Colonic mucosa (tissue), 4 donors: ENCODE measurements around the gene ZNF536. TPM values are rescaled to one million over a fixed set of nuclear protein-coding genes. Genes with fewer than 3 reads are reported as not detected.

Experiments
- DNase-seq: peaks from one replicate; pipeline ENCODE4 v3.0.0-alpha.2; 2020
- H3K27ac ChIP-seq: fragments of 200-600 bp; one replicate; pipeline ENCODE4 v1.8.0; 2021
- H3K27me3 ChIP-seq: fragments of 200-600 bp; one replicate; pipeline ENCODE4 v1.8.0; 2021
- H3K36me3 ChIP-seq: fragments of 200-600 bp; one replicate; pipeline ENCODE4 v1.8.0; 2021
- H3K4me1 ChIP-seq: fragments of 200-600 bp; one replicate; pipeline ENCODE4 v1.8.0; 2021; ENCODE audit warnings: mild to moderate bottlenecking
- H3K4me3 ChIP-seq: fragments of 200-600 bp; one replicate; pipeline ENCODE4 v1.8.0; 2021
- H3K9ac ChIP-seq, 2 donors: one replicate each; pipeline ENCODE4 v1.7.0; 2013; ENCODE audit warnings: control low read depth in 2 of 2, low read depth in 2 of 2, low read length in 2 of 2
- H3K9me3 ChIP-seq: fragments of 200-600 bp; one replicate; pipeline ENCODE4 v1.8.0; 2021
- intact Hi-C: fragments of 100-400 bp; cut with DNase I; formaldehyde crosslinking; loops from one replicate; pipeline ENCODE4 v1.14.1; 2022
- total RNA-seq, 2 donors: library from RNA; stranded (reverse); fragmentation: NEBNext Ultra II Directional in 1 of 2; extraction: Animal tissue kit (Norgen Biotek cat#: 25700) in 1 of 2; gene quantifications; one replicate each; pipeline ENCODE4 v1.2.1, GENCODE V29; 2021
- TF ChIP-seq, protein P1 (sequence below): fragments of 200-600 bp; IDR thresholded peaks from one replicate; pipeline ENCODE4 v1.8.0; 2022; ENCODE audit warnings: antibody characterized with exemption, mild to moderate bottlenecking
- donor health status: healthy.
- donor health status: DM: no; HTN: no; CAD: no.
- donor health status: DM: no; HTN: no; CAD: no.

The ZNF536 gene
- total RNA-seq, 2 donors from 2014 or later: 1.3 to 1.4 TPM

DNA sequence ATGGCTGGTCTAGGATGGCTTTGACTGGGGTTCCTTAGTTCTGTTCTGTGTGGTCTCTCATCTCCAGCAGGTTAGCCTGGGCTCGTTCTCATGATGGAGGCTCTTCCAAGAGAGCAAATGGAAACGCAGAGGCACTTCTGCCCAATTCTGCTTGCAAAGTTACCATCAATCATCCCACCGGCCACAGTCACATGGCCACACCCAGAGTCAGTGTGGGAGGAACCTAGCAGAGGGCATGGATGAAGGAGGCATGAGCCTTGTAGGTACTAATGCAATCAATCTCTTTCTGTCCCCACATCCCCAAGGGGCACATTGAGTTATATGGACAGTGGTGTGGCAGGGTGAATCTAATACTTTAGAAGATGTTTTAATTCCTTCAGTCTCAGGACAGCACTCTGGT, 207.2 kb downstream of the ZNF536 start:
- Histone ChIP-seq H3K9me3 (no peaks in the 10 kb centered on the region), H3K27me3 (no peaks in the 10 kb centered on the region), H3K36me3 (no peaks in the 10 kb centered on the region), H3K9ac (no peak overlapping the region), H3K4me3 (no peak overlapping the region), H3K27ac (no peak overlapping the region), H3K4me1 (no peaks in the 10 kb centered on the region)
- no peak for DNase-seq
- intact Hi-C loops: no loop called here
- TF ChIP-seq, protein P1, sequence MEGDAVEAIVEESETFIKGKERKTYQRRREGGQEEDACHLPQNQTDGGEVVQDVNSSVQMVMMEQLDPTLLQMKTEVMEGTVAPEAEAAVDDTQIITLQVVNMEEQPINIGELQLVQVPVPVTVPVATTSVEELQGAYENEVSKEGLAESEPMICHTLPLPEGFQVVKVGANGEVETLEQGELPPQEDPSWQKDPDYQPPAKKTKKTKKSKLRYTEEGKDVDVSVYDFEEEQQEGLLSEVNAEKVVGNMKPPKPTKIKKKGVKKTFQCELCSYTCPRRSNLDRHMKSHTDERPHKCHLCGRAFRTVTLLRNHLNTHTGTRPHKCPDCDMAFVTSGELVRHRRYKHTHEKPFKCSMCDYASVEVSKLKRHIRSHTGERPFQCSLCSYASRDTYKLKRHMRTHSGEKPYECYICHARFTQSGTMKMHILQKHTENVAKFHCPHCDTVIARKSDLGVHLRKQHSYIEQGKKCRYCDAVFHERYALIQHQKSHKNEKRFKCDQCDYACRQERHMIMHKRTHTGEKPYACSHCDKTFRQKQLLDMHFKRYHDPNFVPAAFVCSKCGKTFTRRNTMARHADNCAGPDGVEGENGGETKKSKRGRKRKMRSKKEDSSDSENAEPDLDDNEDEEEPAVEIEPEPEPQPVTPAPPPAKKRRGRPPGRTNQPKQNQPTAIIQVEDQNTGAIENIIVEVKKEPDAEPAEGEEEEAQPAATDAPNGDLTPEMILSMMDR: no peak

DNA sequence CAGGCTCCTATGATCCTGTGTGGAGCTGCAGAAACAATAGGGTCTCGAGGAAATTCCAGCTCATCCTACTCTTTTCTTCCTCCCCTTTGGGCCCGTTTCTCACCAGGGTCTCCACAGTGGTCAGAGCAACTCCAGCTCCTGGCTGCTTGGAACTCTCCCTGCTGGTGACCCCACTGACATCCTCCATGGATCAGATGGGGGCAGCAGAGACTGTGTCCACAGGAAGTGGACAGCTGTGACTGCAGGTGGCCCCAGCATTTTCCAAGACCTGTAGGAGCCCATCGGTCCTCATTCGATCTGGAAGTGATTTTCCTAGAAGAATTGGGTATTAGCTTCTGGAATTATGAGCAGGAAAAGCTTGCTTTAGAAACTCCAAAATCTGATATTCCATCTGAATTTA, 208.5 kb downstream of the ZNF536 start:
- TF ChIP-seq, protein P1: no peak
- no peak for DNase-seq
- Histone ChIP-seq H3K4me3 (no peak overlapping the region), H3K27me3 (no peaks in the 10 kb centered on the region), H3K27ac (no peak overlapping the region), H3K9ac (no peak overlapping the region), H3K36me3 (no peaks in the 10 kb centered on the region), H3K9me3 (no peaks in the 10 kb centered on the region), H3K4me1 (no peaks in the 10 kb centered on the region)
- intact Hi-C loops: no loop called here

DNA sequence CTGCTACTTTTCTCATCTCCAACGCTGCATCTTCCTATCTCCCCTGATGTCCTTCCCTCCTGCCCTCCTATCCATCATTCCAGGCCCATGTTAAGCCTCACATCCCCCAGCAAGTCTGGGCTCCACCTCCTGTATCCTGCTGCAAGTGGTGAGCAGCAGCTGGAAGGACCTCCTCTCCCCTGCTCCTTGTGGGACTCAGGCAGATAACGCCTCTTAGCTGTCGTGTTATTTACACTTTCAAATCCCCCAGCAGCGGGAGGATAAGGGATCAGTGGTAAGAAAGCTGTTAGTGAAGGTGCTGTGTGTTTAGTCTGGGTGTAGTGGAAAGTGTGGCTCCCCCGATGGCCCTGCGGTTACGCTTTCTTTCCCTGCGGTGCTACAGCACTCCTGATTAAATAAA, 211.9 kb downstream of the ZNF536 start:
- DNase-seq: no peak
- no peaks in the 10 kb centered on the region for H3K27me3 ChIP-seq
- no peak overlapping the region for H3K9ac ChIP-seq
- TF ChIP-seq, protein P1: no peak
- H3K36me3 ChIP-seq: no peaks in the 10 kb centered on the region
- no peak overlapping the region for H3K4me3 ChIP-seq
- intact Hi-C loops: no loop called here
- H3K9me3 ChIP-seq: no peaks in the 10 kb centered on the region
- no peak overlapping the region for H3K27ac ChIP-seq
- H3K4me1 ChIP-seq: no peaks in the 10 kb centered on the region

DNA sequence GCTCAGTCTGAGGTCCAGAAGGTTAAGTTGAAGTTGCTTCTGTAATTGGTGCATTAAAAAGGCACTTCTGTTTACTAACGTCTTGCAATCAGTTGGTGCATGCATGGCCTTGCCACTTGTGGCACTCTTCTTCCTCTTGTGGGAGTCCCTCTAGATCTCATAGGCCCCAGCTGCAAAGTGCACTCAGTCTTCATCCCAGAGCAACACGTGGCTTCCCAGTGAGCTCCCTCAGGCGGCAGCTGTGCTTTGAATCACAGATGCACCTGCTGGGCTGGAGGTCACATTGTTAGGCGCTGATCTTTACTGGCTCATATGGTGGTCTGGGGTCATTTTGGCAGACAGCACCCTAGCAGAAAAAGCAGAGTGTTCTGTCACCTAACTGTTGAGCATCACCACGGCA, 215.7 kb downstream of the ZNF536 start:
- TF ChIP-seq, protein P1: no peak
- intact Hi-C loops: no loop called here
- H3K36me3 ChIP-seq: no peaks in the 10 kb centered on the region
- no peak overlapping the region for H3K27ac ChIP-seq
- H3K27me3 ChIP-seq: no peaks in the 10 kb centered on the region
- no peaks in the 10 kb centered on the region for H3K9me3 ChIP-seq
- no peaks in the 10 kb centered on the region for H3K4me1 ChIP-seq
- DNase-seq: no peak
- H3K4me3 ChIP-seq: no peak overlapping the region
- H3K9ac ChIP-seq: no peak overlapping the region

DNA sequence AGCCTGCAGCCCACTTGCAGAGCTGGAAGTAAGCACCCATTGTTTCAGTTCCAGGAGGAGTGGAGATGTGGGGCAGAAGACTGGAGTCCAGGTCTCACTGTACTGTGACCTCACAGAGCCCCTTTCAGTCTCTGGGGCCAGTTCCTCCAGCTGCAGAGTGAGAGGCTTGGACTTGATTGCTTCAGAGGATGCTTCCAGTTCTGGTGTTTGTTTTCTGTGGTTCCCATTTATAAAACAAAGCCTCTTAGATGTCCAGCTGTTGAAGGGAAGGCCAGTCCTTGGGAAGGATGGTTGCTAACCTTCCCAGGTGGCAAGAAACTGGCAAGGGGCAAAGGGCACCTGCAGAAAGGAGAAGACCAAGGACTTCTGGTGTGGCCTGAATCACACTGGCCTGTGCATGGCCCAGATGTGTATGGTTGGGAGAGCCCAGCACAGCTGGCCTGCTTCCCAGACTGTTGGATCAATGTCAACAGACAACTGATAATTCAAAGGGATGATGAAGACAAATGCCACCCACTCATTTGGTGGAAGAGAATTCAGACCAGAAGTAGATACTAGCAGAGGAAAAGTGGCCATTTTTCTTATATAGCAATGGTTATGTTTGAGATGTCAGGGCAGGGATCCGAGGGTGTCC, 218.5 kb downstream of the ZNF536 start:
- TF ChIP-seq, protein P1: no peak
- Histone ChIP-seq H3K36me3 (no peaks in the 10 kb centered on the region), H3K27me3 (no peaks in the 10 kb centered on the region), H3K9ac (no peak overlapping the region), H3K27ac (no peak overlapping the region), H3K4me1 (no peaks in the 10 kb centered on the region), H3K9me3 (no peaks in the 10 kb centered on the region), H3K4me3 (no peak overlapping the region)
- DNase-seq: no peak
- intact Hi-C loops: no loop called here
